Measurements from ENCODE around the gene HUNK. TPM values are rescaled to one million over a fixed set of nuclear protein-coding genes. Genes with fewer than 3 reads are reported as not detected.
"Not testable (repeated sequence)": the region's sequence is repeated elsewhere in the genome, so short reads cannot be mapped to it uniquely, and the experiment has no call there.

Gene HUNK
- total RNA-seq, 1 donor from 2014 or later: 2.0 TPM

DNA sequence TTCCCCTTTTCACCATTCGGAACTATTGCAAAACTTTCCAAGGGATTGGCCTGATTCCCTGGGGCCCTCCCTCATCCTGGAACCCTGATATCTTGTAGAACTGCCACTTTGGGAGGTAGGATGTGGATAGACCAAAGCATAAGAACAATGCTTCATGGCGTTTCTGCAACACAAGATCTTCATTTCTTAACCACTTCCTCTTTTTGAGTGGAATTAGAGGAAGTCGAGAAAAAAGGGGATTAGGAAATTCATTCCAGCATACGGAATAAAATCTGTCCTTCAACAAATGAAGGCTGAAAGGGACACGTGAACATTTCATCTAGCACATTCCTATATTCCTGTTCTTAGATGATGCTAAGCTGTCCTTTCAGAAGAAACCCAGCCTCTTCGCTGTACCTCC, 149.3 kb downstream of the HUNK start:
- DNase-seq (no peak), ATAC-seq (peak; percentile 41)
- Histone ChIP-seq H3K27ac (no peak overlapping the region), H3K36me3 (no peaks in the 10 kb centered on the region), H3K4me3 (no peak overlapping the region), H3K4me1 (peaks cover 6% of the 10 kb centered on the region), H3K9me3 (no peaks in the 10 kb centered on the region), H3K27me3 (no peaks in the 10 kb centered on the region)
- TF ChIP-seq, protein P1, sequence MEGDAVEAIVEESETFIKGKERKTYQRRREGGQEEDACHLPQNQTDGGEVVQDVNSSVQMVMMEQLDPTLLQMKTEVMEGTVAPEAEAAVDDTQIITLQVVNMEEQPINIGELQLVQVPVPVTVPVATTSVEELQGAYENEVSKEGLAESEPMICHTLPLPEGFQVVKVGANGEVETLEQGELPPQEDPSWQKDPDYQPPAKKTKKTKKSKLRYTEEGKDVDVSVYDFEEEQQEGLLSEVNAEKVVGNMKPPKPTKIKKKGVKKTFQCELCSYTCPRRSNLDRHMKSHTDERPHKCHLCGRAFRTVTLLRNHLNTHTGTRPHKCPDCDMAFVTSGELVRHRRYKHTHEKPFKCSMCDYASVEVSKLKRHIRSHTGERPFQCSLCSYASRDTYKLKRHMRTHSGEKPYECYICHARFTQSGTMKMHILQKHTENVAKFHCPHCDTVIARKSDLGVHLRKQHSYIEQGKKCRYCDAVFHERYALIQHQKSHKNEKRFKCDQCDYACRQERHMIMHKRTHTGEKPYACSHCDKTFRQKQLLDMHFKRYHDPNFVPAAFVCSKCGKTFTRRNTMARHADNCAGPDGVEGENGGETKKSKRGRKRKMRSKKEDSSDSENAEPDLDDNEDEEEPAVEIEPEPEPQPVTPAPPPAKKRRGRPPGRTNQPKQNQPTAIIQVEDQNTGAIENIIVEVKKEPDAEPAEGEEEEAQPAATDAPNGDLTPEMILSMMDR (IDR thresholded peaks at IDR 0.05): no peak
- intact Hi-C loops (cut with DNase I): no loop called here

DNA sequence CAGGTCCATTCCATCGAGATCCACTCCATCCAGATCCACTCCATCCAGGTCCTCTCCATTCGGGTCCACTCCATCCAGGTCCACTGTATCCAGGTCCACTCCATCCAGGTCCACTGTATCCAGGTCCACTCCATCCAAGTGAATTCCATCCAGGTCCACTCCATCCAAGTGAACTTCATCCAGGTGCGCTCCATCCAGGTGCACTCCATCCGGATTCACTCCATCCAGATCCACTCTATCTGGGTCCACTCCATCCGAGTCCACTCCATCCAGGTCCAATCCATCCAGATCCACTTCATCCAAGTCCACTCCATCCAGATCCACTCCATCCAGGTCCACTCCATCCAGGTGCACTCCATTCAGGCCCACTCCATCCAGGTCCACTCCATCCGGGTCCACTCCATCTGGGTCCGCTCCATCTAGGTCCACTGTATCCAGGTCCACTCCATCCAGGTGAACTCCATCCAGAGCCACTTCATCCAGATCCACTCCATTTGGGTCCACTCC, 157.4 kb downstream of the HUNK start:
- DNase-seq (no peak), ATAC-seq (peak; percentile 50)
- Histone ChIP-seq H3K36me3 (no peaks in the 10 kb centered on the region), H3K4me1 (no peaks in the 10 kb centered on the region), H3K27me3 (no peaks in the 10 kb centered on the region), H3K4me3 (no peak overlapping the region), H3K9me3 (no peaks in the 10 kb centered on the region), H3K27ac (no peak overlapping the region)
- TF ChIP-seq, protein P1 (IDR thresholded peaks at IDR 0.05): no peak
- intact Hi-C loops (cut with DNase I): no loop called here

DNA sequence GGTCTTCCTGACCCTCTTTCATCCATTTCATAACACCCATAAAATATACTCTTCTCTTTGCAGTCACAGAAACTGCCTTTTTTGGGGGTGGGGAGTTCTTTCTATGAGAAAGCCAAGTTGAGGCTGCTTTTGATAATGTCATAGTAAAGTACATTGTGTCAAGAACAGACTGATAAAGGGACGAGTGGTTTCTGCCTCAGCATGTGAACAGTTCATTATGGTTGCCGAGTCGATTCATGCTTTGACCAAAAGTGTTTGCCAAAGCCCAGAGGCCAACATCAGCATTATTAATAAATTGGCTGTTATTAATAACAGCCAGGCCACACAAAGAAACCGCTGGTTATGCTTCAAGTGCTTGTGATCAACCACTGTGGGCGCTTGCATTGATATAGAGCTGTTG, 162.0 kb downstream of the HUNK start:
- no peak overlapping the region for H3K4me3 ChIP-seq
- DNase-seq (no peak), ATAC-seq (no peak)
- H3K9me3 ChIP-seq: no peaks in the 10 kb centered on the region
- H3K27ac ChIP-seq: no peak overlapping the region
- H3K4me1 ChIP-seq: no peaks in the 10 kb centered on the region
- TF ChIP-seq, protein P1 (IDR thresholded peaks at IDR 0.05): no peak
- H3K36me3 ChIP-seq: no peaks in the 10 kb centered on the region
- H3K27me3 ChIP-seq: no peaks in the 10 kb centered on the region
- intact Hi-C loops (cut with DNase I): no loop called here

DNA sequence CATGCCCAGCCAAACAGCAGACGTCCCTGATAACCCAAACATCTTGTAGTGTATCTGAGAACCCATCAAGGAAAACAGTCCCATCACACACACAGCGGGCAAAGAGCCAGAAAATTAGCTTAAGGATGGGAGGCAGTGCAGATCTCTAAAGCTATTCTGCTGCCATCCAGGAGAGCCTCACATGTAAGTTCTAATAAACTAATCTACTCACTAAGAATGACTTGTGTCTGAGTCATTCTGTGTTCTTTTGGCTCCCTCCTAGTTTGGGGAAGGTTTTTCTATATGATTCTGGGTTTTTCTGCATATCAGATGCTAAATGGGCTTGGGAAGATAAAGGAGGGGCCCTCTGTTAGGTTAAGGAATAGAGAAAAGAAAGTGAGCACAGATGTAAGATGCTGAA, 162.8 kb downstream of the HUNK start:
- Histone ChIP-seq H3K27ac (no peak overlapping the region), H3K27me3 (no peaks in the 10 kb centered on the region), H3K4me3 (no peak overlapping the region), H3K4me1 (no peaks in the 10 kb centered on the region), H3K9me3 (no peaks in the 10 kb centered on the region), H3K36me3 (no peaks in the 10 kb centered on the region)
- intact Hi-C loops (cut with DNase I): no loop called here
- ATAC-seq: no peak
- TF ChIP-seq, protein P1 (IDR thresholded peaks at IDR 0.05): no peak
- DNase-seq: no peak

DNA sequence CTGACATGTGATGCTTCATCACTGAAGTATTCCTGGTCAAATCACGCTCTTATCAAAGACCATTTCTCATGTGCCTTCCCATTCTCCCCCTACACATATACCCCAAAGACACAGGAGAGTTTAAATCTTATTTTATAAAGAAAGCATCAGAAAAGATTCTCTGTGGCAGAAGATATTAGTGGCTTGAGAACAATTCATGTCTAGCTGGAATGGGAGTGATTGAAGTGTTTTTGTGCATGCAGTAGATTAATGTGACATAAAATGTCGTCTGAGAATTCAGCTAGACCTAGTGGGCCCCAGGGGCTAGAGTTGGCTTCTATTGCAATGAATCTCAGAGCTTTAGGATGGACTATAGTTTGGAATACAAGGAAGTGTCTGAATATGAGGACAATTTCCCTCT, 163.9 kb downstream of the HUNK start:
- Histone ChIP-seq H3K27ac (no peak overlapping the region), H3K4me1 (no peaks in the 10 kb centered on the region), H3K4me3 (no peak overlapping the region), H3K36me3 (no peaks in the 10 kb centered on the region), H3K27me3 (no peaks in the 10 kb centered on the region), H3K9me3 (no peaks in the 10 kb centered on the region)
- no peak for DNase-seq
- no peak for ATAC-seq
- intact Hi-C loops (cut with DNase I): no loop called here
- TF ChIP-seq, protein P1 (IDR thresholded peaks at IDR 0.05): no peak

DNA sequence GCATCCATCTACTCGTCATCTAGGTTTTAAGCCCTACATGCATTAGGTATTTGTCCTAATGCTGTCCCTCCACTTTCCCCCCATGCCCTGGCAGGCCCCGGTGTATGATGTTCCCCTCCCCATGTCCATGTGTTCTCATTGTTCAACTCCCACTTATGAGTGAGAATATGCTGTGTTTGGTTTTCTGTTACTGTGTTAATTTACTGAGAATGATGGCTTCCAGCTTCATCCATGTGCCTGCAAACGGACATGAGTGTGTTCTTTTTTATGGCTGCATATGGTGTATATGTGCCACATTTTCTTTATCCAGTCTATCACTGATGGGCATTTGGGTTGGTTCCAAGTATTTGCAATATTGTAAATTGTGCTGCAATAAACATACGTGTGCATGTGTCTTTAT, 165.9 kb downstream of the HUNK start:
- H3K4me3 ChIP-seq; ATAC-seq; H3K36me3 ChIP-seq; H3K27me3 ChIP-seq; H3K4me1 ChIP-seq; DNase-seq; intact Hi-C loops (cut with DNase I); H3K9me3 ChIP-seq; H3K27ac ChIP-seq: not testable (repeated sequence)
